ENCODE measurements around the gene CWH43. TPM values are rescaled to one million over a fixed set of nuclear protein-coding genes. Genes with fewer than 3 reads are reported as not detected.

CWH43 gene
- total RNA-seq, 4 donors from 2014 or later, result 5.3 to 27.4 (median 18.8) TPM

GRCh38 chr4:48962636-48963035 is 23.4 kb upstream of the CWH43 start:
- peak overlapping the region; percentile 0 to 28 (median 21) for H3K27ac ChIP-seq
- DNase-seq, result peak; percentile 53 to 63
- no peaks in the 10 kb centered on the region for H3K27me3 ChIP-seq
- H3K4me3 ChIP-seq (replicated peaks in 1 of 3), result no peak overlapping the region
- H3K4me1 ChIP-seq, result peaks cover 5 to 12% of the 10 kb centered on the region in 2 donors
- no peaks in the 10 kb centered on the region for H3K36me3 ChIP-seq
- no peak for TF ChIP-seq POLR2A (IDR thresholded peaks at IDR 0.05)
- TF ChIP-seq CTCF (IDR thresholded peaks at IDR 0.05), result no peak
- WGBS, 2 donors, result 69 to 73% methylated on average over 5 of the region's 5 CpGs
- intact Hi-C loops (cut with DNase I), result loop anchor here (10.0 kb wide), 1 partner anchor 388 kb away; no protein-coding TSS in a partner anchor
- no peaks in the 10 kb centered on the region for H3K9me3 ChIP-seq

- peaks cover 9 to 12% of the 10 kb centered on the region in 2 donors for H3K4me1 ChIP-seq
- intact Hi-C loops (cut with DNase I), result loop anchor here (10.0 kb wide), 1 partner anchor 388 kb away; no protein-coding TSS in a partner anchor
- no peak overlapping the region for H3K4me3 ChIP-seq (replicated peaks in 1 of 3)
- no peaks in the 10 kb centered on the region for H3K36me3 ChIP-seq
- peak; percentile 67 to 99 (median 92) for TF ChIP-seq CTCF (IDR thresholded peaks at IDR 0.05)
- no peak for TF ChIP-seq POLR2A (IDR thresholded peaks at IDR 0.05)
- WGBS, 2 donors, result 21 to 26% methylated on average over 5 of the region's 5 CpGs
- no peak overlapping the region for H3K27ac ChIP-seq
- H3K27me3 ChIP-seq, result no peaks in the 10 kb centered on the region
- DNase-seq, result peak; percentile 62 to 79
- no peaks in the 10 kb centered on the region for H3K9me3 ChIP-seq
Observed at GRCh38 chr4:48963042-48963679, 22.9 kb upstream of the CWH43 start.

DNA sequence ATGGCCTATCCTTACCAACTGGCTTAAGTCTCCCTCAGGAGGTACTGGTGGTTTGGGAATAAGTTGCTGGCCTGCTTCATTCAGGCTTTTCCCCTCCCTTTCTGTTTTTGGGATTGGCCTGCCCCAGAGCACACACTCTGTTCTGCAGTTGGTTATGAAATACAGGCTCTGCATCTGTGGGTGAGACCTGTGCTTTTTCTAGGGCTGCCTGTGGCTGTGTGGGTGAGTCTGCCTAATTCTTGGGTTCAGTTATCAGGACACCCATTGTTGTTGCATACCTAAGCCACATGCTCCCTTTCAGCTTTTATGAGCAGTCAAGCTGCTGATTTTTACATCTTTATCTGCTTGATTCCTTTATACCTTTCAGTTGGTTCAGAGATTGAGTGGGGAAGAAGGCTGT is 19.0 kb upstream of the CWH43 start:
- no peaks in the 10 kb centered on the region for H3K36me3 ChIP-seq
- DNase-seq, result no peak
- H3K9me3 ChIP-seq, result no peaks in the 10 kb centered on the region
- H3K4me1 ChIP-seq, result peaks cover 9 to 12% of the 10 kb centered on the region in 2 donors
- TF ChIP-seq CTCF (IDR thresholded peaks at IDR 0.05), result no peak
- TF ChIP-seq POLR2A (IDR thresholded peaks at IDR 0.05), result no peak
- intact Hi-C loops (cut with DNase I), result loop anchor here (10.0 kb wide), 1 partner anchor 392 kb away; no protein-coding TSS in a partner anchor
- no peak overlapping the region for H3K27ac ChIP-seq
- no peak overlapping the region for H3K4me3 ChIP-seq (replicated peaks in 1 of 3)
- H3K27me3 ChIP-seq, result no peaks in the 10 kb centered on the region

DNA sequence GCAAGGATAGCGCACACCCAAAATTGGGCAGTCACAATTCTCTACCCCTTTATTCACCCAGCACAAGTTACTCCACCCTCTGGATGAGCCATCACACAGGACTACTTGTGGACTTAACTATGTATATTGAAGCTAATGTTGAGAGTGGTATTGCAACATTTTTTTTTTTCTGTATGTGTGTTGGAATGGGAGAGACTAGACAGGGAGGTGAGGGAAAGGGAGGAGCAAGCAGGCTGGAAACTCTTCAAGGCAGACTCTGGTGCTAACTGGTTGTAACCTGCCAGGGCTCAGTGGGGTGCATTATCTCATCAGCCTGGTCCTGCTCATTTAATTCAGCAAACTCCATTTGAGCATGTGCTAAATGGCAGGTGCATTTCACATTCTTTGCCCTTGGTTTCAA is 18.4 kb upstream of the CWH43 start:
- intact Hi-C loops (cut with DNase I), result loop anchor here (10.0 kb wide), 1 partner anchor 393 kb away; no protein-coding TSS in a partner anchor
- Histone ChIP-seq H3K27me3 (no peaks in the 10 kb centered on the region), H3K4me3 (replicated peaks in 1 of 3) (no peak overlapping the region), H3K27ac (no peak overlapping the region), H3K36me3 (no peaks in the 10 kb centered on the region), H3K9me3 (no peaks in the 10 kb centered on the region), H3K4me1 (peaks cover 5 to 8% of the 10 kb centered on the region in 2 donors)
- DNase-seq, result peak in 1 of 2 donors; percentile 30
- no peak for TF ChIP-seq CTCF (IDR thresholded peaks at IDR 0.05)
- no peak for TF ChIP-seq POLR2A (IDR thresholded peaks at IDR 0.05)
- 97 to 100% methylated on average over 1 of the region's 1 CpG for WGBS, 2 donors

GRCh38 chr4:48968814-48969213 is 17.3 kb upstream of the CWH43 start:
- 87% methylated on average over 4 of the region's 4 CpGs for WGBS, 2 donors
- no peak overlapping the region for H3K27ac ChIP-seq
- no peaks in the 10 kb centered on the region for H3K27me3 ChIP-seq
- intact Hi-C loops (cut with DNase I), result loop anchor here (10.0 kb wide), 1 partner anchor 394 kb away; no protein-coding TSS in a partner anchor
- H3K4me3 ChIP-seq (replicated peaks in 1 of 3), result no peak overlapping the region
- H3K9me3 ChIP-seq, result no peaks in the 10 kb centered on the region
- H3K36me3 ChIP-seq, result no peaks in the 10 kb centered on the region
- TF ChIP-seq POLR2A (IDR thresholded peaks at IDR 0.05), result no peak
- no peak for TF ChIP-seq CTCF (IDR thresholded peaks at IDR 0.05)
- no peak for DNase-seq
- H3K4me1 ChIP-seq, result peaks cover 5% of the 10 kb centered on the region in 2 donors
